SKM-1 treated with dmso at 0.1 percent for 144 hours (cell line): ENCODE measurements around the gene UBASH3B.
"Not testable (repeated sequence)": the region's sequence is repeated elsewhere in the genome, so short reads cannot be mapped to it uniquely, and the experiment has no call there.

Source experiments
- DNase-seq: peaks from one replicate; lab custom pipeline; 2025; ENCODE audit not compliant: unreplicated experiment; lab: John Stamatoyannopoulos, UW

The UBASH3B gene, protein sequence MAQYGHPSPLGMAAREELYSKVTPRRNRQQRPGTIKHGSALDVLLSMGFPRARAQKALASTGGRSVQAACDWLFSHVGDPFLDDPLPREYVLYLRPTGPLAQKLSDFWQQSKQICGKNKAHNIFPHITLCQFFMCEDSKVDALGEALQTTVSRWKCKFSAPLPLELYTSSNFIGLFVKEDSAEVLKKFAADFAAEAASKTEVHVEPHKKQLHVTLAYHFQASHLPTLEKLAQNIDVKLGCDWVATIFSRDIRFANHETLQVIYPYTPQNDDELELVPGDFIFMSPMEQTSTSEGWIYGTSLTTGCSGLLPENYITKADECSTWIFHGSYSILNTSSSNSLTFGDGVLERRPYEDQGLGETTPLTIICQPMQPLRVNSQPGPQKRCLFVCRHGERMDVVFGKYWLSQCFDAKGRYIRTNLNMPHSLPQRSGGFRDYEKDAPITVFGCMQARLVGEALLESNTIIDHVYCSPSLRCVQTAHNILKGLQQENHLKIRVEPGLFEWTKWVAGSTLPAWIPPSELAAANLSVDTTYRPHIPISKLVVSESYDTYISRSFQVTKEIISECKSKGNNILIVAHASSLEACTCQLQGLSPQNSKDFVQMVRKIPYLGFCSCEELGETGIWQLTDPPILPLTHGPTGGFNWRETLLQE

GRCh38 chr11:122655527-122656072 lies at the start of gene UBASH3B:
UBASH3B (plus strand) TSS chr11:122655722; CDS start chr11:122656050, 328 bp downstream.
- peak; percentile 61 for DNase-seq

DNA sequence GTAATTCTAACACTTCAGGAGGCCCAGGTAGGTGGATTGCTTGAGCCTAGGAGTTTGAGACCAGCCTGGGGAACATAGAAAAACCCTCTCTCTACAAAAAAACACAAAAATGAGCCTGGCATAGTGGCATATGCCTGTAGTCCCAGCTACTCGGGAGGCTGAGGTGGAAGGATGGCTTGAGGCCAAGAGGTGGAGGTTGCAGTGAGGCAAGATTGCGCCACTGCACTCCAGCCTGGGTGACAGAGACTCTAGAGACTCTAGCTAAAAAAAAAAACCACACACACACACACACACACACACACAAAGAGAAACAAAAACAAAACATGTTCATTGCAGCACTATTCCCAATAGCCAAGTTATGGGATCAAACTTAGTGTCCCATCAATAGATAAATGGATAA lies 48.4 kb upstream of the UBASH3B start:
- not testable (repeated sequence) for DNase-seq

DNA sequence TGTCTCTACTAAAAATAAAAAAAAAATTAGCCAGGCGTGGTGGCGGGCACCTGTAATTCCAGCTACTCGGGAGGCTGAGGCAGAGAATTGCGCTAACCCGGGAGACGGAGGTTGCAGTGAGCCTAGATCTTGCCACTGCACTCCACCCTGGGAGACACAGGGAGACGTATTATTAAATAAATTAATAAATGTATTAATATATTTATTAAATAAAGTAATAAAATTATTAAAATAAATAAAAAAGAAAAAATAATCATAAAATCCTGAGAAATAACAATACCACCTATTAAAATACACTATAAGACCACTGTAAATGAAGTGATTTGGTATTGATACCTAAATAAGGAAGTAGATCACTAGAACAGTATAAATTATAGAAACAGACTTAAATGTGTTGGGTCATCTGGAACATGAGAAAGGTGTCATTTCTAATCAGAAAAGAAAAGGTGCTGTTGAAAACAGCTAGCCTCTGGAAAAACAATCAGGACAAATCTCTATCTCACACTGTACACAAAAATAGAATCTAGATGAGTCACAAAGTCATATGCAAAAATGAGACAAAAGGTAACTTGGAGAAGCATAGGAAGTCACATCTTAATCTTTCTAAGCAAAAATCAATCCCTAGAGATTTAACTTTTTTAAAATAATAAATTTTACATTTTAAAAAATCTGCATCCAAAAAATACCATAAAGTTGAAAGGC lies 43.2 kb upstream of the UBASH3B start:
- no peak for DNase-seq

DNA sequence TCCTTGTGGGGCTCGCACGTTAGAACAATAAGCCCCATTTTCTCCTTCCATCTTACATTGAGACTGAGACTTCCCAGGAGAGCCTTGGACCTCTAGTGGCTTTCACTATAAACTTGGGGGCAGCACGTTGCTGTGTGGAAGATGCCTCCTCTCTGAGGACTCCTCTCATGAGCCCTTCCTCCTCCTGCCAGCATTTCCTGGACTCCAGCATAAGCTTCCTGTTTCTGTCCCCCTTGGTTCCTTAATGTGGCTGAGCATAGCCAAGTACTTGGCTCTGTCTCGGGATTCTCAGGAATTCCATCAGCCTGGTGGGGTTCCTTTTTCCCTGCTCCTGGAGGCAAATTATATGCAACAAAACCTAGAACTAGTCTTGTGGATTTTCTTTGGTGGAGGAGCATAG lies 38.8 kb upstream of the UBASH3B start:
- DNase-seq, result no peak

- DNase-seq, result no peak
Measured at GRCh38 chr11:122617297-122617696, 38.2 kb upstream of the UBASH3B start.

- DNase-seq, result no peak
Measured at GRCh38 chr11:122617926-122618325, 37.6 kb upstream of the UBASH3B start.

DNA sequence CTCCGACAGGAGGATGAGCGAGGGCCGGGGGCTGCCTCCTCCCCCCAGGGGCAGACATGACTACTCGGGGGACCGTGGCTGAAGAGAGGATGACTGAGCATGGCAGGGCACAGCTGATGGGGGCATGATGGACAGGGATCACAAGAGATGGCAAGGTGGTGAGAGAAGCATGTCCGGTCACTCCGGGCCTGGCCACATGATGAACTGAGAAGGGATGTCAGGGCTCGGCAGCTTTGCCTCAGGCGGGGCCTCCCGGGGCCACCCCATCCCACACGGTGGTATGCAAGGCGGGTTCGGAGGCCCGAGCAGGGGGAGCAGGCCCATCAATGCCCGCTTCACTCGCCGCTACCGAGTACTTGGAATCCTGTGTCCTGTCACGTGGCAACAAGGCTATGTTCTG lies 36.6 kb upstream of the UBASH3B start:
- no peak for DNase-seq

- DNase-seq, result no peak
Measured at GRCh38 chr11:122619757-122620156, 35.8 kb upstream of the UBASH3B start.

- DNase-seq, result not testable (repeated sequence)
Measured at GRCh38 chr11:122625501-122625900, 30.0 kb upstream of the UBASH3B start.

- no peak for DNase-seq
Measured at GRCh38 chr11:122625976-122626665, 29.4 kb upstream of the UBASH3B start.

DNA sequence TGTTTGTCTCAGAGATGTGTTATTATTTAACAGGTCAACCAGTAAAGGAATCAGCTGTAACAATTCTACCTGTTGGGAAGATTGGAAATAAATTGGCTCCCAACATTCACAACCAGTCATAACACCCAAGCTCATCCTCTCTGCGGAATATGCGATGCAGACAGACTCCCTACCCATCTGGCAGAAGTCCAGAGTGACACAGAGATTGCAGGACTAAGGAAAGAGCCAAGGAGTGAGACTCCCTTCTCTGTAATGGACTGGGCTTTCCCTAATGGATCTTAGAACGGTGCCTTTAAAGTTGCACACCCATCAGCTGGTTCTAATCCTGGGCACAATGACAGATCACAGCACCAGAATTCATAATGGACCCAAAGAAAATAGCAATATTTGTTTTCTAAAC lies 27.8 kb upstream of the UBASH3B start:
- no peak for DNase-seq

- DNase-seq, result peak; percentile 80
Measured at GRCh38 chr11:122628810-122629555, 26.5 kb upstream of the UBASH3B start.

DNA sequence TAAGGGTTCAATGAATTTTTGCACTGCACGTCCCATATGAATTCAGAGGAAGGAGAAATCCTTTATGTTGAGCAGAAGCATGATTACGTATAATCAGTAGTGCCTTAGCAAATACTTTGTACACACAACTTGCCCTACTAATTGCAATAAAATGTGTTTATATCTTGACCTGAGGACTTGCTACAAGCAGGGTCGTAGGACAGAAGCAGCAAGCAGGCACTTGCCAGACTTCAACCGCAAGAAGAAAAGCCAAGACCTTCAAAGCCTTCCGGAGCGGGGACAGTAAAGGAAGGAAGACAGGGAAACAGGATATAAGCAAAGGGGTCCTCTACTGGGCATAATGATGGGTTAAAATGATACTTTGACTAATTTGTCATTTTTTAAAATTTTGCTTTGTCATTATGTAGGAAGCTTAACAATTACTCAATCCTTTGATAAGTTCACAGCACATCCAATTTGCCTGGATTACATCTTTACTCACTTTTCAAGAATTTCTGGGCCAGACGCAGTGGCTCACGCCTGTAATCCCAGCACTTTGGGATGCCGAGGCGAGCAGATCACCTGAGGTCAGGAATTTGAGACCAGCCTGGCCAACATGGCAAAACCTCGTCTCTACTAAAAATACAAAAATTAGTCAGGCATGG lies 23.2 kb upstream of the UBASH3B start:
- DNase-seq, result no peak

- peak; percentile 72 for DNase-seq
Measured at GRCh38 chr11:122633219-122633829, 22.2 kb upstream of the UBASH3B start.

DNA sequence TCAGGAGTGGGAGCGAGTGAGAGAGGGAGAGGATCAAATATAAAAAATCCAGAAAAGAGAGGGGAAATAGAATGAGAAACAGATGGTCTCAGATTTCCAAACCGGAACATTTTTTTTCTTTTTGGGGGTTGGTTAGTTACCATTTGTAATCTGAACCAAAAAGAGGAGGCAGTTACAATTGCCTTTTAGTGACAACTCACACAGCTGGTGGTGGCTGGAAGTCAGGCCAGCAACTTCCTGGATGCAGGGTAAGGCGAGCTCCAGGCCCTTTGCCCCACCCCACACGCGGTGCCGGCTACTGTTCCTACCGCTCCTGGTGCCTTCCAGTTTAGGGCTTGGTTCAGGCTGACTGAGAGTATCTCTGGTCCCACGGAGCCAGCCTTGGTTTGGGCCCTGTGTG lies 21.0 kb upstream of the UBASH3B start:
- DNase-seq, result no peak

- no peak for DNase-seq
Measured at GRCh38 chr11:122637541-122637940, 18.0 kb upstream of the UBASH3B start.

DNA sequence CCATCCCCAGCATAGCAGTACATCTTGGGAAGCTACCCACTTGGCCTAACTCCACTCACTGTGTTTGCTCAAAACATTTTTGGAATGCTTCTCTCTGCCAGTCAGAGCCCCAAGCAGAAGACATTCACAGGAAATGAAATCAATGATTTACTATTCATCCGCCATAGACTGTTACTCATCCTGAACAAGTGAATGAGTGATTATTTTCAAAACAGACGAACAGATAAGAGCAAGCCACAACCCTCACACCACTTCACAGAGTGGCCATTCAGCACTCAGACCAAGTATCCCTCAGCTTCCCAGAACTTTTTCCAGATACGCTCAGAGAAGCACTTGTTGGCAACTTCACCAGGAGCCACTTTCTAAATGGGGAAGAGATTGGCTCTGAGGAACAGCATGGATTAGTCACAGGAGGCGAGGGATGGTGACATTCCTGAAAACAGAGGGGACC lies 13.0 kb upstream of the UBASH3B start:
- DNase-seq, result no peak

DNA sequence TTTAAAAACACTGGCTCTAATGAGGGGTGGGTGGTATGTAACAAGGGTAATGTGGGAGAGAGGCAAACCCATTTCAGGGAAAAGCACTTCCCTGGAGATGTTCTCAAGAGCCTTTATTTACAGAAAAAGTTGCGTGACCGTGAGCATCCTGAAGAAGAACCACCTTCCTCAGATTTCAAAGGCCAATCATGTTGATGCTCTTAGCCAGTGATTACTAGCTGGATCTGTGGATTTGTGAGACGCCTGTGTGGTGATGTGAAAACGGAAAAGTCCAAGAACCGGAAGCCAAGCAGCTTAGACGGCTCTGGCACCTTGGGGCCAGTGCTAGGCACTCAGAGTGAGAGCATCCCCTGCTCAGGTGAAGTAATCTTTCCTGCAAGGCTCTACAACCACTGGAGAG lies 12.6 kb upstream of the UBASH3B start:
- DNase-seq, result no peak

GRCh38 chr11:122645847-122646246 lies 9.7 kb upstream of the UBASH3B start:
- no peak for DNase-seq
